Mucosa of rectum (tissue), 2 donors: ENCODE data around the gene PPM1E.
A peak's percentile ranks its signal among the peaks of the same experiment; 100 is the strongest.

Experiments
- H3K27ac ChIP-seq, 2 donors: one replicate each; pipeline ENCODE4 v1.7.0; 2013; ENCODE audit warnings: inconsistent platforms in 2 of 2, low read depth in 2 of 2, low read length in 2 of 2
- H3K27me3 ChIP-seq, 2 donors: one replicate each; pipeline ENCODE4 v1.7.0; 2013; ENCODE audit warnings: low read length in 2 of 2; ENCODE audit not compliant: control insufficient read depth in 2 of 2, insufficient read depth in 2 of 2
- H3K36me3 ChIP-seq, 2 donors: one replicate each; pipeline ENCODE4 v1.7.0; 2013; ENCODE audit warnings: low read length in 2 of 2; ENCODE audit not compliant: control insufficient read depth in 2 of 2, insufficient read depth in 2 of 2
- H3K4me1 ChIP-seq, 2 donors: one replicate each; pipeline ENCODE4 v1.7.0; 2013; ENCODE audit warnings: low read length in 2 of 2, mild to moderate bottlenecking in 1 of 2; ENCODE audit not compliant: control insufficient read depth in 2 of 2, insufficient read depth in 2 of 2
- H3K4me3 ChIP-seq, 2 donors: one replicate each; pipeline ENCODE4 v1.7.0; 2013; ENCODE audit warnings: low read length in 2 of 2
- H3K9ac ChIP-seq, 2 donors: one replicate each; pipeline ENCODE4 v1.7.0; 2013; ENCODE audit warnings: low read length in 2 of 2, low read depth in 1 of 2, mild to moderate bottlenecking in 1 of 2
- H3K9me3 ChIP-seq, 2 donors: one replicate each; pipeline ENCODE4 v1.7.0; 2013; ENCODE audit warnings: low read length in 2 of 2; ENCODE audit not compliant: control insufficient read depth in 2 of 2
- donor health status: healthy.
- donor health status: Normal muscosa, but diverticular disease.

Gene PPM1E

DNA sequence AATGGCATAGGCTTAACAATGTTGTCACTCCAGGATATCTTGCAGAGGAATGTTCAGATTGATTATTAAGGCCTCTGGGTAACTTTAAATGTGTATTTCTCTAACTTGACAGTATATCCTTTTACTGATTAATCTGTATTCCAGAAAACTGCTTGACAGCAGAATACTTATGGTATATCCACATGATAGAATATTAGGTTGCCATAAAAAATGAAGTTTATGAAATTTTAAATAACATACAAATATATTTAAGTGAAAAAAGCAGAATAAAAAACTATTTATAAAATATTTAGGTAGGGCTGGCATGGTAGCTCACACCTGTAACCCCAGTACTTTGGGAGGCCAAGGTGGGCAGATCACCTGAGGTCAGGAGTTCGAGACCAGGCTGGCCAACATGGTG, 244.4 kb downstream of the PPM1E start:
- Histone ChIP-seq H3K4me1 (no peaks in the 10 kb centered on the region), H3K9ac (no peak overlapping the region), H3K27me3 (no peaks in the 10 kb centered on the region), H3K9me3 (no peaks in the 10 kb centered on the region), H3K27ac (no peak overlapping the region), H3K36me3 (peaks cover 6 to 9% of the 10 kb centered on the region in 2 donors), H3K4me3 (no peak overlapping the region)

DNA sequence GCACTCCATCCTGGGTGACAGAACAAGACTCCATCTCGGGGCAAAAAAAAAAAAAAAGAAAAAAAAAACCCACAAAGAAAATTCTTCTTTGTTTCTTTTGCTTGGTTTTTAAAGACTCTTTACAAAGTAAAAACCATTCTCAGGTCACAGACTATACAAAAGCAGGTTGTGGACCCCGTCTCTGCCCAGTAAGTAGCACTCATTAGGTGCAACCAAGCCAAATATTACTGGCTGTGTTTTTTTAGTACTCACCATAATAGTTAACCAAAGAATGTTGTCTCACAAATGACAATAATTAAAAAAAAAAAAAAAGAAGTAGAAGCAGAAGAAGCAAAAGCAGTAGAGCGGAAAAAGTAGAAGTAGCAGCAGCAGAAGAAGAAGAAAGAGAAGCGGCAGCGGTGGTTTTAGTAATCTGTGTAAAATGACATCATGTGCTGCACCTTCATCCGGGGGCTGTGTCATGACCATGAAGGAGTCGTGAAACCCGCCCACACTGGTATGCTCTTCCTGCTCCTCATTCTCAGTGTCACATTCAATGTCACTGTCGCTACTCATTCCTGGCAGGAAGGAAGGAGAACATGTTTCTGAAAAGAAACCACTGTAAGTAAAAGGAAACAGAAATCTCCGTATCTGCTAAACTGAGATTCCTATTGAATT, 245.6 kb downstream of the PPM1E start:
- Histone ChIP-seq H3K36me3 (peaks cover 6 to 12% of the 10 kb centered on the region in 2 donors), H3K4me1 (no peaks in the 10 kb centered on the region), H3K27ac (peak overlapping the region in 1 of 2 donors; percentile 6), H3K4me3 (peak overlapping the region in 1 of 2 donors; percentile 46), H3K9me3 (no peaks in the 10 kb centered on the region), H3K9ac (peak overlapping the region in 1 of 2 donors; percentile 44), H3K27me3 (no peaks in the 10 kb centered on the region)

DNA sequence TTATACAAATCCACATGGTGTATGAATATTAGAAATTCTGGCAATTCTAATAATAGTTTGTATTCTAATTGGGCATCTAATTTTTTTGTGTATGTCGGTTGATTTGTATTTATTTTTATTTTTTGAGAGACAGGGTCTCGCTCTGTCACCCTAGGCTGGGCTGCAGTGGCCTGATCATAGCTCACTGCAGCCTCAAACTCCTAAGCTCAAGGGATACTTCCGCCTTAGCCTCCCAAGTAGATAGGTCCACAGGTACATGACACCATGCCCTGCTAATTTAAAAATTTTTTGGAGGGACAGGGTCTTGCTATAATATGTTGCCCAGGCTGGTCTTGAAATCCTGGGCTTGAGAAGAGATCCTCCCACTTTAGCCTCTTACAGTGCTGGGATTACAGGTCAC, 246.5 kb downstream of the PPM1E start:
- Histone ChIP-seq H3K27ac (no peak overlapping the region), H3K36me3 (peaks cover 6 to 9% of the 10 kb centered on the region in 2 donors), H3K9me3 (no peaks in the 10 kb centered on the region), H3K4me1 (no peaks in the 10 kb centered on the region), H3K9ac (no peak overlapping the region), H3K27me3 (no peaks in the 10 kb centered on the region), H3K4me3 (no peak overlapping the region)

DNA sequence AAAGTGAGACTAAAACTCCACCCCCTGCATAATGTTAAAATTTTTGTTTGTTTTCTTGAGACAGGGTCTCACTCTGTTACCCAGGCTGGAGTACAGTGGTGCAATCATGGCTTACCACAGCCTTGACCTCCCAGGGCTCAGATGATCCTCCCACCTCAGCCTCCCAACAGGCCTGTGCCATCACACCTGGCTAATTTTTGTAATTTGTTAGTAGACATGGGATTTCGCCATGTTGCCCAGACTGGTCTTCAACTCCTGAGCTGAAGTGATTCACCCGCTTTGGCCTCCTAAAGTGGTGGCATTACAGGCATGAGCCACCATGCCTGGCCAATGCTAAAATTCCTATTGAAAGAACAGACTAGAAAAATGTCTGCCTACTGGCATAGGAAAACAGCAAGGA, 247.2 kb downstream of the PPM1E start:
- no peaks in the 10 kb centered on the region for H3K27me3 ChIP-seq
- H3K4me3 ChIP-seq: no peak overlapping the region
- H3K9ac ChIP-seq: no peak overlapping the region
- H3K36me3 ChIP-seq: peaks cover 6 to 9% of the 10 kb centered on the region in 2 donors
- H3K4me1 ChIP-seq: no peaks in the 10 kb centered on the region
- no peaks in the 10 kb centered on the region for H3K9me3 ChIP-seq
- no peak overlapping the region for H3K27ac ChIP-seq

DNA sequence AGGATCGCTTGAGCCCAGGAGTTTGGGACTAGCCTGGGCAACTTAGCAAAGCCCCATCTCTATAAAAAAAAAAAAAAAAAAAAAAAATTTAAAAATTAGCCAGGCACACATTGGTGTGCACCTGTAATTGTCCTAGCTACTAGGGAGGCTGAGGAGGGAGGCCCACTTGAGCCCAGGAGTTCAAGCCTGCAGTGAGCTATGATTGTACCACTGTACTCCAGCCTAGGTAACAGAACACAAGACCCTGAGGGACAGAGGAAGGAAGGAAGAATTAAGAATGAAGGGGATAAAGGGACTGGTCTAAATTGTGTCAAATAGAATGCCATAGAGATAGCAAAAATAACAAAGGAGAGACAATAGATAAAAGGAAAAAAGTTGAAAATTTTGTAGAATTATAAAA, 248.2 kb downstream of the PPM1E start:
- Histone ChIP-seq H3K4me1 (no peaks in the 10 kb centered on the region), H3K4me3 (no peak overlapping the region), H3K9me3 (no peaks in the 10 kb centered on the region), H3K27me3 (no peaks in the 10 kb centered on the region), H3K36me3 (peaks cover 6 to 7% of the 10 kb centered on the region in 2 donors), H3K9ac (no peak overlapping the region), H3K27ac (no peak overlapping the region)

DNA sequence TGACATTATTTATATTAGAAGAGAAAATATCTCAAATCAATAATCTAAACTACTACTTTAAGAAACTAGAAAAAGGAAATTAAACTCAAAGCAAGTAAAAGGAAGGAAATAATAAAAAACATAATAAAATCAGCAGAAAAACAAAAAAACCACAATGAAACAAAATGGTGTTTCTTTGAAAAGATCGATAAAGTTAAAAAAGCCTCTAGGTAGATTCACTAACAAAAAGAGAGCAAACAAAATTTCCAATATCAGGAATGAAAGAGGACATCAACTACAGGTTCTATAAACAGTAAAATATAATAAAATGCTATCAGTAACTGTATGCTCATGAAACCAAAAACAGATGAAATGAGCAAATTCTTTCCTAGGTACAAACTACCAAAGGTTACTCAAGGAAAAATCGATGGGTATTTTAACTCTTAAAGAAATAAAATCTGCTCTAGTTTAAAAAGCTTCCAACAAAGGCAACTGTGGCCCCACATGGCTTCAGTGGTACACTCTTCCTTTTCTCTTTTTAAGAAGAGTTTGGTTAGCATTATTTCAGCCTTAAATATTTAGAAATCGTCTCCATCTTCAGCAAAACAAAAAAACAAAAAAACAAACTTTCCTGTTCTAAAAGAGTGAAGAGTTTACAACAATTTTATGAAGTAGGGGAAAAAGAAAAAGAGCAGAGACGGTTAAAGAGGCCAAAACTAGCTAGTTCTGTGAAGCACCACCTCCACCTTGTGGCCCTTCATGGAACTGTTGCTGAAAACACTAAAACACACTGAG, 248.9 kb downstream of the PPM1E start:
- Histone ChIP-seq H3K4me3 (no peak overlapping the region), H3K27me3 (no peaks in the 10 kb centered on the region), H3K4me1 (no peaks in the 10 kb centered on the region), H3K9me3 (no peaks in the 10 kb centered on the region), H3K27ac (no peak overlapping the region), H3K9ac (peak overlapping the region in 1 of 2 donors; percentile 6), H3K36me3 (peaks cover 2 to 3% of the 10 kb centered on the region in 2 donors)

DNA sequence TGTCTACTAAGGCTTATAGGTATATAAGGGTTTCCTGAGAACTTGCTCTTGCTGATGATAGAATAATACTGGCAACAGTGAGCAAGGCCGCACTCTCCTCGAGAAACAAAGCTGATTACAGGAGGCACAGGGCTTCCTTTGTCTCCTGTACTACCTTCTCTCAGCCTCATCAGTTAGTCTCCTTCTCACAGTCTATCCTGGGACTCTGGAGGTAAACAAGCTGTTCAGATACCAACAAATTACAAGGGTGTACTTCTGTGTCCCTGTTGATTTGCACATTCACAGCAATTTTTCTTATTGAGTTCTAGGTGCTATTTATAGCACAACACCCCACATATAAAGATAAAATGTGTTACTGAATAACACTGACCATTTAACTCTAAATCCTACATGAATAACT, 252.3 kb downstream of the PPM1E start:
- Histone ChIP-seq H3K27ac (no peak overlapping the region), H3K27me3 (no peaks in the 10 kb centered on the region), H3K36me3 (peaks cover 5 to 15% of the 10 kb centered on the region in 2 donors), H3K9ac (no peak overlapping the region), H3K4me1 (no peaks in the 10 kb centered on the region), H3K4me3 (no peak overlapping the region), H3K9me3 (no peaks in the 10 kb centered on the region)

DNA sequence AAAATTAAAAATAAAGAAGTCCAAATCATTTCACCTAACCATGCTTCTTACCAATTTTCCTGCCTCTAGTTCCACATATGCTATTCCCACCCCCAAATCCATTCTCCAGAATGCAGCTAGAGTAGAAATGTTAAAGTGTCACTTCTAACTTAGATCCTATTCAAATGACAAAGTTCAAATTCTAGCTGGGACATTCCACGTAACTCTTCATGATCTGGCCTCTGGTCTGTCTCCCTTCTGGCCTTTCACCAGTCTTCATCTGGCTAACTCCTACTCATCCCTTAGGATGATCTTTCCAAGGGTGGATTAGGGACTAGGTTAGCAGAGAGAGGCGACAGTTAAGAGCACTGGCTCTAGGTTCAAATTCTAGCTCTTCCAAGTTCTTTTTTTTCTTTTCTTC, 253.1 kb downstream of the PPM1E start:
- Histone ChIP-seq H3K27ac (no peak overlapping the region), H3K9ac (no peak overlapping the region), H3K36me3 (peaks cover 5 to 15% of the 10 kb centered on the region in 2 donors), H3K4me1 (no peaks in the 10 kb centered on the region), H3K4me3 (no peak overlapping the region), H3K9me3 (no peaks in the 10 kb centered on the region), H3K27me3 (no peaks in the 10 kb centered on the region)

DNA sequence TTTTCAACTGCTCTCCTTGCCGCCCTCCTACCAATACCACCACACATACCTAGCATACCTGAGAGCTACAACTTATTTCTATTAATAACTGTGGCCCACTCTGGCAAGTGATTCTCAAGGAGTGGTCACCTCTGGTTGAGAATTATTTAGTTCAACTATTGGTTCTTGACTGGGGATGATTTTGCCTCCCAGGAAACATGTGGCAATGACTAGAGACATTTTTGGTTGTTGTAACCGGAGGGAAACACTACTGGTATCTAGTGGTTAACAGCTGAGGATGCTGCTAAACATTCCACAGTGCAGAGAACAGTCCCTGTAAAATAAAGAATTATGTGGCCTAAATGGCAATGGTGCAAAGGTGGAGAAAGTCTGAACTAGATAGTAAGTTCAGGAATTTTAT, 254.4 kb downstream of the PPM1E start:
- no peak overlapping the region for H3K9ac ChIP-seq
- no peaks in the 10 kb centered on the region for H3K27me3 ChIP-seq
- H3K27ac ChIP-seq: no peak overlapping the region
- no peak overlapping the region for H3K4me3 ChIP-seq
- H3K36me3 ChIP-seq: peaks cover 5 to 18% of the 10 kb centered on the region in 2 donors
- no peaks in the 10 kb centered on the region for H3K4me1 ChIP-seq
- H3K9me3 ChIP-seq: no peaks in the 10 kb centered on the region

DNA sequence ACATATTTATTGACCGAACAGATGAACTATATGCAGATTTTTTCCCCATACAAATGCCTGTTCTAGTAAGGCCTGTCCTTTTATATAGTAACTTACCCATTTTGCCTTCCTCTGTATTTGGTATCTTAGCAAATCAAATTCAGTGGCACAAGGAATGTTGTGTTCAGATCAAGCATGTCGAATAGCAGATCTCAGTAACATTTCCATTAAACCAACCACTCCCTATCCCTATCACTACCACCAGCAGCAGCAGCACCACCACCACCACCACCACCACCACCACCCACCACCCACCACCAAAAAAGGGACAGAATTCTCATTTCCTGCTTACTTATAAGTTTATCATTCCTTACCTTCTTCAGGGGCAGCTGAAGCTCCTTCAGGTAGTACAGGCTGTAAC, 256.3 kb downstream of the PPM1E start:
- Histone ChIP-seq H3K27ac (no peak overlapping the region), H3K9ac (no peak overlapping the region), H3K4me3 (no peak overlapping the region), H3K4me1 (no peaks in the 10 kb centered on the region), H3K27me3 (no peaks in the 10 kb centered on the region), H3K9me3 (no peaks in the 10 kb centered on the region), H3K36me3 (peaks cover 5 to 18% of the 10 kb centered on the region in 2 donors)
